HEK293 (cell line): ENCODE data around the gene TMEM91.
A peak's percentile ranks its signal among the peaks of the same experiment; 100 is the strongest.

Source experiments
- CTCF ChIP-seq: fragments of 450-650 bp; formaldehyde crosslinking; IDR thresholded peaks from 2 replicates; pipeline ENCODE4 v1.5.1; 2016; ENCODE audit warnings: missing biosample characterization, missing genetic modification characterization
- GLI2 ChIP-seq: fragments of 450-650 bp; formaldehyde crosslinking; IDR thresholded peaks from 2 replicates; pipeline ENCODE4; 2017; ENCODE audit warnings: missing biosample characterization, missing genetic modification characterization, low read depth, borderline replicate concordance
- KLF9 ChIP-seq: fragments of 450-650 bp; formaldehyde crosslinking; IDR thresholded peaks from 2 replicates; pipeline ENCODE4 v1.5.1; 2016; ENCODE audit warnings: missing biosample characterization, missing genetic modification characterization, low read depth
- MEIS1 ChIP-seq: sonication (generic); formaldehyde crosslinking; IDR thresholded peaks from 2 replicates; pipeline ENCODE4 v1.8.1; 2022; ENCODE audit warnings: missing genetic modification reagents, mild to moderate bottlenecking, borderline replicate concordance
- OSR2 ChIP-seq: fragments of 450-650 bp; formaldehyde crosslinking; IDR thresholded peaks from 2 replicates; pipeline ENCODE4 v1.5.1; 2016; ENCODE audit warnings: missing biosample characterization, missing genetic modification characterization
- ZEB2 ChIP-seq: fragments of 450-650 bp; formaldehyde crosslinking; IDR thresholded peaks from 2 replicates; pipeline ENCODE4 v1.5.1; 2016; ENCODE audit warnings: missing biosample characterization, missing genetic modification characterization
- ZNF132 ChIP-seq: fragments of 450-650 bp; formaldehyde crosslinking; IDR thresholded peaks from 2 replicates; pipeline ENCODE4 v1.5.1; 2017; ENCODE audit warnings: missing biosample characterization, missing genetic modification characterization, borderline replicate concordance
- ZNF184 ChIP-seq: fragments of 450-650 bp; IDR thresholded peaks from 2 replicates; pipeline ENCODE4 v1.5.1; 2018; ENCODE audit warnings: missing biosample characterization, mild to moderate bottlenecking, missing genetic modification characterization
- ZNF280D ChIP-seq: fragments of 450-650 bp; formaldehyde crosslinking; IDR thresholded peaks from 2 replicates; pipeline ENCODE4 v1.5.1; 2016; ENCODE audit warnings: missing biosample characterization, missing genetic modification characterization
- ZNF449 ChIP-seq: fragments of 450-650 bp; formaldehyde crosslinking; IDR thresholded peaks from 2 replicates; pipeline ENCODE4 v1.5.1; 2017; ENCODE audit warnings: missing biosample characterization, mild to moderate bottlenecking, missing genetic modification characterization, moderate library complexity
- ZNF560 ChIP-seq: fragments of 450-650 bp; formaldehyde crosslinking; IDR thresholded peaks from 2 replicates; pipeline ENCODE4 v1.5.1; 2017; ENCODE audit warnings: missing biosample characterization, missing genetic modification characterization, borderline replicate concordance
- ZNF664 ChIP-seq: fragments of 450-650 bp; formaldehyde crosslinking; IDR thresholded peaks from 2 replicates; pipeline ENCODE4 v1.5.1; 2016; ENCODE audit warnings: missing biosample characterization, missing genetic modification characterization
- ZNF777 ChIP-seq: fragments of 450-650 bp; formaldehyde crosslinking; IDR thresholded peaks from 2 replicates; pipeline ENCODE4 v1.5.1; 2017; ENCODE audit warnings: missing biosample characterization, missing genetic modification characterization, borderline replicate concordance
- ZNF837 ChIP-seq: fragments of 450-650 bp; formaldehyde crosslinking; IDR thresholded peaks from 2 replicates; pipeline ENCODE4 v1.5.1; 2016; ENCODE audit warnings: missing biosample characterization, missing genetic modification characterization
- ZSCAN4 ChIP-seq: fragments of 450-650 bp; formaldehyde crosslinking; IDR thresholded peaks from 2 replicates; pipeline ENCODE4 v1.5.1; 2017; ENCODE audit warnings: missing biosample characterization, missing genetic modification characterization
- TF ChIP-seq, protein P1 (sequence below): fragments of 450-650 bp; formaldehyde crosslinking; IDR thresholded peaks from 2 replicates; pipeline ENCODE4 v1.5.1; 2016; ENCODE audit warnings: missing biosample characterization, missing genetic modification characterization
- TF ChIP-seq, protein P2 (sequence below): fragments of 450-650 bp; formaldehyde crosslinking; IDR thresholded peaks from 2 replicates; pipeline ENCODE4 v1.5.1; 2016; ENCODE audit warnings: missing biosample characterization, missing genetic modification characterization, borderline replicate concordance
- TF ChIP-seq, protein P3 (sequence below): fragments of 450-650 bp; formaldehyde crosslinking; IDR thresholded peaks from 2 replicates; pipeline ENCODE4; 2016; ENCODE audit warnings: missing biosample characterization, missing genetic modification characterization
- TF ChIP-seq, protein P4 (sequence below): fragments of 450-650 bp; formaldehyde crosslinking; IDR thresholded peaks from 2 replicates; pipeline ENCODE4 v1.5.1; 2016; ENCODE audit warnings: missing biosample characterization, missing genetic modification characterization

The TMEM91 gene

DNA sequence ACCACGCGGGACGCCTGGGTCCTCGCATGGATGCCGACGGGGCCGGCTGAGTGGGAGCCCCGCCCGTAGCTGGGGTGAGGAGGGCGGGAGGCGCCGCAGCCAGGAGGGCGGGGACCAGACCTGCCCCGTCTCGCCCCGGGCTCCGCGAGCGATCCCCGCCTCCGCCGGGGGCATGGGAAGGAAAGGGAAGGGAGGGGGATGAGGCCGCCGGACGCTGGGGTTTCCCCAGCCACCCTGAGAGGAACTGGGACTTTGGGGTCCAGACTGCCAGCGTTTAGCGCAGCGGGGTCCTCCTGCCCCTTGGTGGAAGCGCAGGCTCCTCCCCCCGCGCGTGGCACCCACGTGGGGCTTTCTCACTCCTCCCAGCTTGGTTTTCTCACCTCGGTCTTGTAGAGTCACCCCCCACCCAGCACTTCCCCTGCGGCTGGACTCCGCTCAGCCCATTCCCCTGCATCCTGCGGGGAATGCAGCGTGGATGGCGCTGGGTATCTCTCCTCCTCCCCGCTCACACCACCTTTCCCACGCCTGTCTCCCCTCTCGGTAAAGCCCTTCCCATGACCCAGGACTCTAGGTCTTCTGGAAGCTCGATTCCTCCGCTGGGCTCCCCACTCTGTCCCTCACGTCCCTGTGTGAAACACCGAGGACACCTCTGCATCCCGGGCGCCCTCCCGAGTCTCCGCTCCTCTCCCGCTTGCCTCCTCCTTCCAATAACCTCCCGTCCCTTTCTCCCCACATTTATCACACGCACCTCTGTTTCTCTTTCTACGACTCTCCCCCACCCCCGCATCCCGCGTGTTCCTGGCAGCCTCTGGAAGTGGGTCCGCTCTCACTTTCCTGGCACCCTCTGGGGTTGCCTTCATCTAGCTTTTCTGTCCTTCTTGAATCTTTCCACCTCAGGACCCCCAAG is 24.7 kb upstream of the TMEM91 start (continued):
- TF ChIP-seq ZNF837 (tag by site-specific recombination) (no peak), CTCF (tag by site-specific recombination) (no peak), ZNF449 (tag by site-specific recombination) (no peak), MEIS1 (CRISPR knock-in tag) (no peak), ZNF560 (tag by site-specific recombination) (no peak), OSR2 (tag by site-specific recombination) (no peak), ZNF777 (peak; percentile 51; the same call in 1 of the 2 replicates), KLF9 (tag by site-specific recombination) (peak; percentile 84), GLI2 (tag by site-specific recombination) (no peak), ZNF184 (tag by site-specific recombination) (no peak), ZNF280D (no peak), ZNF664 (tag by site-specific recombination) (no peak), ZSCAN4 (tag by site-specific recombination) (no peak), ZEB2 (tag by site-specific recombination) (0 out of 2 replicates have a peak, but pooled peaks have one; percentile 29), ZNF132 (tag by site-specific recombination) (no peak)
- TF ChIP-seq, protein P1, sequence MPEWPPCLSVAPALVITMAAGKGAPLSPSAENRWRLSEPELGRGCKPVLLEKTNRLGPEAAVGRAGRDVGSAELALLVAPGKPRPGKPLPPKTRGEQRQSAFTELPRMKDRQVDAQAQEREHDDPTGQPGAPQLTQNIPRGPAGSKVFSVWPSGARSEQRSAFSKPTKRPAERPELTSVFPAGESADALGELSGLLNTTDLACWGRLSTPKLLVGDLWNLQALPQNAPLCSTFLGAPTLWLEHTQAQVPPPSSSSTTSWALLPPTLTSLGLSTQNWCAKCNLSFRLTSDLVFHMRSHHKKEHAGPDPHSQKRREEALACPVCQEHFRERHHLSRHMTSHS (tag by site-specific recombination): no peak
- TF ChIP-seq, protein P2, sequence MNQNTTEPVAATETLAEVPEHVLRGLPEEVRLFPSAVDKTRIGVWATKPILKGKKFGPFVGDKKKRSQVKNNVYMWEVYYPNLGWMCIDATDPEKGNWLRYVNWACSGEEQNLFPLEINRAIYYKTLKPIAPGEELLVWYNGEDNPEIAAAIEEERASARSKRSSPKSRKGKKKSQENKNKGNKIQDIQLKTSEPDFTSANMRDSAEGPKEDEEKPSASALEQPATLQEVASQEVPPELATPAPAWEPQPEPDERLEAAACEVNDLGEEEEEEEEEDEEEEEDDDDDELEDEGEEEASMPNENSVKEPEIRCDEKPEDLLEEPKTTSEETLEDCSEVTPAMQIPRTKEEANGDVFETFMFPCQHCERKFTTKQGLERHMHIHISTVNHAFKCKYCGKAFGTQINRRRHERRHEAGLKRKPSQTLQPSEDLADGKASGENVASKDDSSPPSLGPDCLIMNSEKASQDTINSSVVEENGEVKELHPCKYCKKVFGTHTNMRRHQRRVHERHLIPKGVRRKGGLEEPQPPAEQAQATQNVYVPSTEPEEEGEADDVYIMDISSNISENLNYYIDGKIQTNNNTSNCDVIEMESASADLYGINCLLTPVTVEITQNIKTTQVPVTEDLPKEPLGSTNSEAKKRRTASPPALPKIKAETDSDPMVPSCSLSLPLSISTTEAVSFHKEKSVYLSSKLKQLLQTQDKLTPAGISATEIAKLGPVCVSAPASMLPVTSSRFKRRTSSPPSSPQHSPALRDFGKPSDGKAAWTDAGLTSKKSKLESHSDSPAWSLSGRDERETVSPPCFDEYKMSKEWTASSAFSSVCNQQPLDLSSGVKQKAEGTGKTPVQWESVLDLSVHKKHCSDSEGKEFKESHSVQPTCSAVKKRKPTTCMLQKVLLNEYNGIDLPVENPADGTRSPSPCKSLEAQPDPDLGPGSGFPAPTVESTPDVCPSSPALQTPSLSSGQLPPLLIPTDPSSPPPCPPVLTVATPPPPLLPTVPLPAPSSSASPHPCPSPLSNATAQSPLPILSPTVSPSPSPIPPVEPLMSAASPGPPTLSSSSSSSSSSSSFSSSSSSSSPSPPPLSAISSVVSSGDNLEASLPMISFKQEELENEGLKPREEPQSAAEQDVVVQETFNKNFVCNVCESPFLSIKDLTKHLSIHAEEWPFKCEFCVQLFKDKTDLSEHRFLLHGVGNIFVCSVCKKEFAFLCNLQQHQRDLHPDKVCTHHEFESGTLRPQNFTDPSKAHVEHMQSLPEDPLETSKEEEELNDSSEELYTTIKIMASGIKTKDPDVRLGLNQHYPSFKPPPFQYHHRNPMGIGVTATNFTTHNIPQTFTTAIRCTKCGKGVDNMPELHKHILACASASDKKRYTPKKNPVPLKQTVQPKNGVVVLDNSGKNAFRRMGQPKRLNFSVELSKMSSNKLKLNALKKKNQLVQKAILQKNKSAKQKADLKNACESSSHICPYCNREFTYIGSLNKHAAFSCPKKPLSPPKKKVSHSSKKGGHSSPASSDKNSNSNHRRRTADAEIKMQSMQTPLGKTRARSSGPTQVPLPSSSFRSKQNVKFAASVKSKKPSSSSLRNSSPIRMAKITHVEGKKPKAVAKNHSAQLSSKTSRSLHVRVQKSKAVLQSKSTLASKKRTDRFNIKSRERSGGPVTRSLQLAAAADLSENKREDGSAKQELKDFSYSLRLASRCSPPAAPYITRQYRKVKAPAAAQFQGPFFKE: no peak
- TF ChIP-seq, protein P3, sequence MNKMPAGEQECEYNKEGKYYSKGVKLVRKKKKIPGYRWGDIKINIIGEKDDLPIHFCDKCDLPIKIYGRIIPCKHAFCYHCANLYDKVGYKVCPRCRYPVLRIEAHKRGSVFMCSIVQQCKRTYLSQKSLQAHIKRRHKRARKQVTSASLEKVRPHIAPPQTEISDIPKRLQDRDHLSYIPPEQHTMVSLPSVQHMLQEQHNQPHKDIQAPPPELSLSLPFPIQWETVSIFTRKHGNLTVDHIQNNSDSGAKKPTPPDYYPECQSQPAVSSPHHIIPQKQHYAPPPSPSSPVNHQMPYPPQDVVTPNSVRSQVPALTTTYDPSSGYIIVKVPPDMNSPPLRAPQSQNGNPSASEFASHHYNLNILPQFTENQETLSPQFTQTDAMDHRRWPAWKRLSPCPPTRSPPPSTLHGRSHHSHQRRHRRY: no peak
- TF ChIP-seq, protein P4, sequence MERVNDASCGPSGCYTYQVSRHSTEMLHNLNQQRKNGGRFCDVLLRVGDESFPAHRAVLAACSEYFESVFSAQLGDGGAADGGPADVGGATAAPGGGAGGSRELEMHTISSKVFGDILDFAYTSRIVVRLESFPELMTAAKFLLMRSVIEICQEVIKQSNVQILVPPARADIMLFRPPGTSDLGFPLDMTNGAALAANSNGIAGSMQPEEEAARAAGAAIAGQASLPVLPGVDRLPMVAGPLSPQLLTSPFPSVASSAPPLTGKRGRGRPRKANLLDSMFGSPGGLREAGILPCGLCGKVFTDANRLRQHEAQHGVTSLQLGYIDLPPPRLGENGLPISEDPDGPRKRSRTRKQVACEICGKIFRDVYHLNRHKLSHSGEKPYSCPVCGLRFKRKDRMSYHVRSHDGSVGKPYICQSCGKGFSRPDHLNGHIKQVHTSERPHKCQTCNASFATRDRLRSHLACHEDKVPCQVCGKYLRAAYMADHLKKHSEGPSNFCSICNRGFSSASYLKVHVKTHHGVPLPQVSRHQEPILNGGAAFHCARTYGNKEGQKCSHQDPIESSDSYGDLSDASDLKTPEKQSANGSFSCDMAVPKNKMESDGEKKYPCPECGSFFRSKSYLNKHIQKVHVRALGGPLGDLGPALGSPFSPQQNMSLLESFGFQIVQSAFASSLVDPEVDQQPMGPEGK: no peak; the same call in 1 of the 2 replicates
